Naive B cell (primary cell): Measurements from ENCODE around the gene SEL1L3. TPM values are rescaled to one million over a fixed set of nuclear protein-coding genes. Genes with fewer than 3 reads are reported as not detected.
A peak's percentile ranks its signal among the peaks of the same experiment; 100 is the strongest.

Experiments
- ATAC-seq, 2 donors: fragments of 150-1000 bp; cut with Tn5 transposase; 2 replicates each; pipeline ENCODE4 v1.10.0; 2021; ENCODE audit warnings: low read depth in 2 of 2, mild to moderate bottlenecking in 2 of 2, moderate library complexity in 2 of 2
- DNase-seq: peaks from one replicate; pipeline ENCODE4 v3.0.0; 2022
- H3K27ac Mint-ChIP-seq, 6 donors: one replicate each; pipeline ENCODE4 v1.8.0; 2020 to 2022; ENCODE audit warnings: mild to moderate bottlenecking in 6 of 6, mixed read lengths in 6 of 6, moderate library complexity in 5 of 6, inconsistent platforms in 2 of 6
- H3K27me3 Mint-ChIP-seq, 3 donors: one replicate each; pipeline ENCODE4 v1.8.0; 2021 to 2022; ENCODE audit warnings: mixed read lengths in 3 of 3, mild to moderate bottlenecking in 1 of 3
- H3K36me3 Mint-ChIP-seq, 2 donors: one replicate each; pipeline ENCODE4 v1.8.0; 2020 to 2022; ENCODE audit warnings: mixed read lengths in 2 of 2, inconsistent platforms in 1 of 2, mild to moderate bottlenecking in 1 of 2
- H3K4me1 Mint-ChIP-seq, 3 donors: one replicate each; pipeline ENCODE4 v1.8.0; 2020 to 2022; ENCODE audit warnings: mixed read lengths in 3 of 3, inconsistent platforms in 1 of 3, mild to moderate bottlenecking in 1 of 3, moderate library complexity in 1 of 3
- H3K4me3 Mint-ChIP-seq, 8 donors: one replicate each; pipeline ENCODE4 v1.8.0; 2020 to 2022; ENCODE audit warnings: mild to moderate bottlenecking in 8 of 8, mixed read lengths in 8 of 8, moderate library complexity in 8 of 8, inconsistent platforms in 2 of 8
- H3K9me3 Mint-ChIP-seq, 7 donors: one replicate each; pipeline ENCODE4 v1.8.0; 2020 to 2022; ENCODE audit warnings: mixed read lengths in 7 of 7, mild to moderate bottlenecking in 5 of 7, inconsistent platforms in 2 of 7, moderate library complexity in 1 of 7
- polyA plus RNA-seq, 6 donors: library from polyadenylated mRNA; unstranded; fragments of 300-500 nt; fragmentation: Illumina TruSeq; gene quantifications; one replicate each; pipeline ENCODE4 v1.2.3, GENCODE V29; 2021; ENCODE audit warnings: low read depth in 6 of 6

The SEL1L3 gene
- polyA plus RNA-seq, 6 donors from 2014 or later = 129 to 288 (median 195) TPM

- Mint-ChIP-seq H3K36me3 (peaks cover 39 to 46% of the 10 kb centered on the region in 2 donors), H3K27me3 (no peaks in the 10 kb centered on the region), H3K4me3 (no peak overlapping the region)
These were observed 59.0 kb downstream of the SEL1L3 start for GRCh38 chr4:25803720-25804225.

GRCh38 chr4:25801594-25801993 lies 61.2 kb downstream of the SEL1L3 start:
- peaks cover 29 to 41% of the 10 kb centered on the region in 2 donors for H3K36me3 Mint-ChIP-seq
- no peak overlapping the region for H3K4me3 Mint-ChIP-seq
- H3K27me3 Mint-ChIP-seq = no peaks in the 10 kb centered on the region
- ATAC-seq = no peak
- DNase-seq = no peak
- peaks cover 0 to 13% (median 7%) of the 10 kb centered on the region in 3 donors for H3K4me1 Mint-ChIP-seq
- H3K9me3 Mint-ChIP-seq = no peaks in the 10 kb centered on the region
- no peak overlapping the region for H3K27ac Mint-ChIP-seq

More at GRCh38 chr4:25803720-25804225, 59.0 kb downstream of the SEL1L3 start:
- no peaks in the 10 kb centered on the region for H3K9me3 Mint-ChIP-seq
- ATAC-seq = no peak
- no peak for DNase-seq
- peaks cover 0 to 6% (median 0%) of the 10 kb centered on the region in 3 donors for H3K4me1 Mint-ChIP-seq
- no peak overlapping the region for H3K27ac Mint-ChIP-seq

- peaks cover 25 to 41% of the 10 kb centered on the region in 2 donors for H3K36me3 Mint-ChIP-seq
- H3K27ac Mint-ChIP-seq = no peak overlapping the region
These were observed 62.5 kb downstream of the SEL1L3 start for GRCh38 chr4:25800245-25800644.

GRCh38 chr4:25799522-25799921 lies 63.3 kb downstream of the SEL1L3 start:
- H3K36me3 Mint-ChIP-seq = peaks cover 24 to 46% of the 10 kb centered on the region in 2 donors
- no peak for ATAC-seq
- H3K27ac Mint-ChIP-seq = peak overlapping the region in 3 of 6 donors; percentile 39 to 88 (median 41)
- H3K9me3 Mint-ChIP-seq = peaks cover 0 to 2% (median 0%) of the 10 kb centered on the region in 7 donors
- no peaks in the 10 kb centered on the region for H3K27me3 Mint-ChIP-seq
- peaks cover 0 to 13% (median 12%) of the 10 kb centered on the region in 3 donors for H3K4me1 Mint-ChIP-seq
- DNase-seq = no peak
- H3K4me3 Mint-ChIP-seq = no peak overlapping the region

More at GRCh38 chr4:25800245-25800644, 62.5 kb downstream of the SEL1L3 start:
- ATAC-seq = no peak
- no peak overlapping the region for H3K4me3 Mint-ChIP-seq
- peaks cover 0 to 13% (median 8%) of the 10 kb centered on the region in 3 donors for H3K4me1 Mint-ChIP-seq
- no peaks in the 10 kb centered on the region for H3K27me3 Mint-ChIP-seq
- no peaks in the 10 kb centered on the region for H3K9me3 Mint-ChIP-seq
- no peak for DNase-seq

GRCh38 chr4:25797136-25797535 lies 65.7 kb downstream of the SEL1L3 start:
- Mint-ChIP-seq H3K27ac (peak overlapping the region in 2 of 6 donors; percentile 2 to 37), H3K9me3 (peaks cover 0 to 2% (median 0%) of the 10 kb centered on the region in 7 donors), H3K4me3 (peak overlapping the region in 2 of 8 donors; percentile 14 to 59), H3K4me1 (peaks cover 0 to 20% (median 17%) of the 10 kb centered on the region in 3 donors), H3K36me3 (peaks cover 29 to 49% of the 10 kb centered on the region in 2 donors), H3K27me3 (no peaks in the 10 kb centered on the region)
- ATAC-seq = no peak
- no peak for DNase-seq

- peak overlapping the region in 2 of 6 donors; percentile 79 to 82 for H3K27ac Mint-ChIP-seq
- ATAC-seq = no peak
- no peak for DNase-seq
- H3K27me3 Mint-ChIP-seq = no peaks in the 10 kb centered on the region
- H3K4me3 Mint-ChIP-seq = no peak overlapping the region
- peaks cover 0 to 2% (median 0%) of the 10 kb centered on the region in 7 donors for H3K9me3 Mint-ChIP-seq
- H3K4me1 Mint-ChIP-seq = peaks cover 0 to 20% (median 17%) of the 10 kb centered on the region in 3 donors
- H3K36me3 Mint-ChIP-seq = peaks cover 31 to 52% of the 10 kb centered on the region in 2 donors
These were observed 67.0 kb downstream of the SEL1L3 start for GRCh38 chr4:25795566-25796454.

- Mint-ChIP-seq H3K27me3 (no peaks in the 10 kb centered on the region), H3K4me1 (peaks cover 0 to 21% (median 20%) of the 10 kb centered on the region in 3 donors), H3K27ac (no peak overlapping the region), H3K9me3 (peaks cover 0 to 2% (median 0%) of the 10 kb centered on the region in 7 donors), H3K36me3 (peaks cover 30 to 59% of the 10 kb centered on the region in 2 donors), H3K4me3 (no peak overlapping the region)
- ATAC-seq = no peak
- no peak for DNase-seq
These were observed 67.7 kb downstream of the SEL1L3 start for GRCh38 chr4:25795091-25795490.

- Mint-ChIP-seq H3K9me3 (peaks cover 0 to 2% (median 0%) of the 10 kb centered on the region in 7 donors), H3K36me3 (peaks cover 30 to 54% of the 10 kb centered on the region in 2 donors), H3K27me3 (no peaks in the 10 kb centered on the region), H3K27ac (peak overlapping the region in 1 of 6 donors; percentile 3), H3K4me3 (no peak overlapping the region), H3K4me1 (peaks cover 5 to 22% (median 20%) of the 10 kb centered on the region in 3 donors)
- ATAC-seq (no peak), DNase-seq (no peak)
These were observed 69.9 kb downstream of the SEL1L3 start for GRCh38 chr4:25792876-25793275.

GRCh38 chr4:25792200-25792791 lies 70.5 kb downstream of the SEL1L3 start:
- DNase-seq (no peak), ATAC-seq (no peak)
- H3K27ac Mint-ChIP-seq = peak overlapping the region in 2 of 6 donors; percentile 15 to 63
- H3K9me3 Mint-ChIP-seq = peaks cover 0 to 2% (median 0%) of the 10 kb centered on the region in 7 donors
- H3K27me3 Mint-ChIP-seq = no peaks in the 10 kb centered on the region
- no peak overlapping the region for H3K4me3 Mint-ChIP-seq
- peaks cover 28 to 48% of the 10 kb centered on the region in 2 donors for H3K36me3 Mint-ChIP-seq
- H3K4me1 Mint-ChIP-seq = peaks cover 5 to 22% (median 19%) of the 10 kb centered on the region in 3 donors

GRCh38 chr4:25790024-25790423 lies 72.8 kb downstream of the SEL1L3 start:
- no peak overlapping the region for H3K4me3 Mint-ChIP-seq
- H3K36me3 Mint-ChIP-seq = peaks cover 32 to 33% of the 10 kb centered on the region in 2 donors
- H3K27ac Mint-ChIP-seq = peak overlapping the region in 3 of 6 donors; percentile 39 to 56 (median 54)
- ATAC-seq (no peak), DNase-seq (no peak)
- H3K4me1 Mint-ChIP-seq = peaks cover 5 to 18% (median 11%) of the 10 kb centered on the region in 3 donors
- no peaks in the 10 kb centered on the region for H3K27me3 Mint-ChIP-seq
- peaks cover 0 to 2% (median 0%) of the 10 kb centered on the region in 7 donors for H3K9me3 Mint-ChIP-seq

GRCh38 chr4:25788703-25789238 lies 74.0 kb downstream of the SEL1L3 start:
- Mint-ChIP-seq H3K27ac (peak overlapping the region in 3 of 6 donors; percentile 78 to 94 (median 84)), H3K4me1 (peaks cover 0 to 18% (median 5%) of the 10 kb centered on the region in 3 donors), H3K36me3 (peaks cover 30 to 39% of the 10 kb centered on the region in 2 donors), H3K27me3 (no peaks in the 10 kb centered on the region), H3K9me3 (peaks cover 0 to 2% (median 0%) of the 10 kb centered on the region in 7 donors), H3K4me3 (no peak overlapping the region)
- DNase-seq (no peak), ATAC-seq (no peak)

- Mint-ChIP-seq H3K36me3 (peaks cover 33 to 39% of the 10 kb centered on the region in 2 donors), H3K4me3 (no peak overlapping the region), H3K9me3 (peaks cover 0 to 2% (median 0%) of the 10 kb centered on the region in 7 donors), H3K4me1 (peaks cover 4 to 14% (median 5%) of the 10 kb centered on the region in 3 donors), H3K27me3 (no peaks in the 10 kb centered on the region), H3K27ac (peak overlapping the region in 3 of 6 donors; percentile 60 to 86 (median 77))
- no peak for ATAC-seq
- DNase-seq = no peak
These were observed 76.2 kb downstream of the SEL1L3 start for GRCh38 chr4:25786497-25787065.
